GM19238 (cell line): ENCODE measurements around the gene CD5L.

Experiments
- DNase-seq: peaks from one replicate; pipeline ENCODE4 v3.0.0; 2011; ENCODE audit warnings: low spot score; ENCODE audit not compliant: insufficient read length

The CD5L gene

GRCh38 chr1:157819215-157819614 is 22.4 kb downstream of the CD5L start:
- DNase-seq, result no peak

DNA sequence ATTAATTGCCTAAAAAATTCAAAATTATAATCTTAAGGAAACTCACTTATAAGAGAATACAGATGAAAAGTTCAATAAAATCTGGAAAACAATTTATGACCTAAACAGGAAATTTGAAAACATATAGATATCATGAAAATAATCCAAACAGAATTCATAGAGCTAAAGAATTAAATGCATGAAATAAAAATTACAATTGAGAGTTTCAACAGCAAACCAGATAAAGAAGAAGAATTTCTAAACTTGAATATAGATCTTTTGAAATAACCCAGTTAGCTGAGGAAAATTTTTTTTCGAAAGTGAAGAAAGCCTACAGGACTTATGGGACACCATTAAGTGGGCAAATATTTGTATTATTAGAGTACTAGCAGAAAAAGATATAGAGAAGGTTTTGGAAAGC is 28.3 kb downstream of the CD5L start:
- DNase-seq, result no peak

DNA sequence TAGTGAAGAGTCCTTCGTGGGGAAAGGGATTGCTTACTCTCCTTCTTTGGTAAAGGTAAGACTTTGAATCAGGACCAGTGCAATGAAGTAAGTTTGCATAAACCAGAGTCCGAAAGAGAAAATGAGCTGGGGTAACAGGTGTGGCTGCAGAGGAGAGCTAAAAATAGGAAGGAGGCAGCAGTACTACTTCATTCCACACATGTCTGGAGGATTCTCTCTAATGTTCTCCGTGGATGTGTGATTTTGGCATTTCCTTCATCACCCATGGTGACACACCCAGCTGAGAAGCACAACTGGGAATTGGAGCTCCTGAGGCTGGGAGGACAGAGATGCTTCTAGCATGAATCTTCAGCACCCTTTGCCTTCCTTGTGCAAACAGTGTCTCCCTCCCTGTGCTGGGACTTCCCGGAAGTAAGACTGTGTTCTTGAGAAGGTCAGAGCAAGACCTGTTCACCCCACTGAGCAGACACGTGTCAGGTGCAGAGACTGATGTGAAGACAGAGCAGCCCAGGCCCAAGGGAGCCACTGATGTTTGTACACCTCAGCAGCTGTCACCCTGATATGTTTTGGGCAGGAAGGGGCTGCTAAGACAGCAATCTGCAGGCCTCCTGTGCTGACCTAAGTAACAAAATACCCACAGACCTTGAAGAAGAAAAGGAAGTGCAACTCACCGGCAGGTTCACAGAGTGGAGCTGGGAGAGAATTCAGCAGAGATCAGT is 35.0 kb downstream of the CD5L start:
- peak; percentile 58 for DNase-seq

- DNase-seq, result no peak
Observed at GRCh38 chr1:157803851-157804250, 37.8 kb downstream of the CD5L start.

GRCh38 chr1:157799996-157800395 is 41.6 kb downstream of the CD5L start:
- no peak for DNase-seq

GRCh38 chr1:157798211-157798610 is 43.4 kb downstream of the CD5L start:
- no peak for DNase-seq

- no peak for DNase-seq
Observed at GRCh38 chr1:157785248-157785647, 56.4 kb downstream of the CD5L start.

- no peak for DNase-seq
Observed at GRCh38 chr1:157784801-157785200, 56.8 kb downstream of the CD5L start.

DNA sequence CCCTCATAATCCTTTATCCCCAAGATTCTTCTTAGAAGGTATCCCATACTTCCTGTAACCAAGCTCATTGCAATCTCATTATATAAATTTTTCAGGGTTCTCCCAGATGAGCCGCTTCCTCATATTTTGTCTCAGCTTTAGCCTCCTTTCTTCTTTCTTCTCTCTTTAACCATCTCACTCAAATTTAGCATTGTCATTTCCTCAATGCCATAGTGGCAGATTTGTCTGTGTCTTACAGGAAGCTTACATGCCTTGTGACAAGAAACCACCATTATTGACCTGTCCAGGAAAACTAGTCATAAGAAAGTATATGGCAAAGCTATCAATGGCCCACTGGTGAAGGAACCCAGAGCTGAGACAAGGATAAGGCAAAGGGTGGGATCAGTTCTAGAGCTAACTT is 58.7 kb downstream of the CD5L start:
- DNase-seq, result no peak

GRCh38 chr1:157781048-157781447 is 60.6 kb downstream of the CD5L start:
- no peak for DNase-seq
